Right lobe of liver (tissue), 6 donors: ENCODE measurements around the gene ARSG. TPM values are rescaled to one million over a fixed set of nuclear protein-coding genes. Genes with fewer than 3 reads are reported as not detected.
A peak's percentile ranks its signal among the peaks of the same experiment; 100 is the strongest.

ENCODE experiments used
- ATAC-seq, 4 donors: fragments of 200-7000 bp; cut with Tn5 transposase; one replicate each; pipeline ENCODE4 v1.9.1; 2020; ENCODE audit warnings: mild to moderate bottlenecking in 4 of 4, moderate library complexity in 4 of 4
- DNase-seq, 3 donors: peaks; one replicate each; pipeline ENCODE4 v3.0.0-alpha.2; 2020
- H3K27ac ChIP-seq, 3 donors: fragments of 200-600 bp; one replicate each; pipeline ENCODE4 v1.8.0; 2022
- H3K27me3 ChIP-seq, 2 donors: fragments of 200-600 bp; one replicate each; pipeline ENCODE4 v1.8.0; 2022
- H3K36me3 ChIP-seq, 4 donors: fragments of 200-600 bp; sonication (generic) in 1 of 4; one replicate each; pipeline versions ENCODE4 v1.5.1 to v1.8.0; 2017 to 2022; ENCODE audit warnings: control low read depth in 1 of 4
- H3K4me1 ChIP-seq, 4 donors: fragments of 200-600 bp; sonication (generic) in 1 of 4; one replicate each; pipeline versions ENCODE4 v1.5.1 to v1.8.0; 2017 to 2022; ENCODE audit warnings: control low read depth in 1 of 4
- H3K4me3 ChIP-seq, 3 donors: fragments of 200-600 bp; one replicate each; pipeline ENCODE4 v1.8.0; 2022
- H3K9me3 ChIP-seq, 4 donors: fragments of 200-600 bp; sonication (generic) in 1 of 4; one replicate each; pipeline versions ENCODE4 v1.5.1 to v1.8.0; 2017 to 2022; ENCODE audit warnings: control low read depth in 1 of 4
- CTCF ChIP-seq, 4 donors: fragments of 200-600 bp in 3 of 4; fragments of 450-650 bp in 1 of 4; IDR thresholded peaks; one replicate each; pipeline versions ENCODE4 v1.5.1 to v1.8.0; 2016 to 2022; ENCODE audit warnings: antibody characterized with exemption in 4 of 4, mild to moderate bottlenecking in 2 of 4
- POLR2A ChIP-seq: fragments of 450-650 bp; IDR thresholded peaks from one replicate; pipeline ENCODE4 v1.6.1; 2017; ENCODE audit warnings: antibody characterized with exemption, mild to moderate bottlenecking
- WGBS: methylation state at CpG from one replicate; pipeline ENCODE4 v1.1.6; 2018; ENCODE audit warnings: low coverage, low lambda C conversion rate; ENCODE audit not compliant: insufficient coverage; ENCODE audit errors: missing lambda C conversion rate; 5-methylcytosine and 5-hydroxymethylcytosine counted together
- intact Hi-C, 2 donors: fragments of 100-400 bp; cut with DNase I; formaldehyde crosslinking; loops; one replicate each; pipeline versions ENCODE4 v1.11.2 to v1.14.1; 2022
- total RNA-seq, 6 experiments: library from RNA; depleted of rRNA in 2 of 6; stranded (reverse); fragments of >200 nt in 2 of 6; fragmentation: NEBNext Ultra II Directional in 3 of 6; extraction: Animal tissue kit (Norgen Biotek cat#: 25700) in 3 of 6; gene quantifications; one replicate each; pipeline versions ENCODE4 v1.1.0 to v1.2.4, GENCODE V29; 2016 to 2023
- donor health status: DM: no; HTN: yes; CAD: no.
- donor health status: DM: no; HTN: no; CAD: no.
- donor health status: DM: no; HTN: no; CAD: no.
- donor health status: DM: no; HTN: yes; CAD: no.
- donor health status: DM: no; HTN: yes; CAD: no.

Gene ARSG
- total RNA-seq, 6 experiments from 2014 or later = 1.2 to 3.3 (median 2.5) TPM

- ATAC-seq (no peak), DNase-seq (no peak)
- TF ChIP-seq CTCF (IDR thresholded peaks at IDR 0.05) = no peak
- 66% methylated on average over 14 of the region's 15 CpGs for WGBS
- Histone ChIP-seq H3K9me3 (no peaks in the 10 kb centered on the region), H3K27me3 (no peaks in the 10 kb centered on the region), H3K27ac (peak overlapping the region in 1 of 3 donors; percentile 32), H3K4me3 (no peak overlapping the region), H3K4me1 (peaks cover 7 to 61% (median 33%) of the 10 kb centered on the region in 4 donors), H3K36me3 (no peaks in the 10 kb centered on the region)
- intact Hi-C loops = no loop called here
These were observed 90.0 kb downstream of the ARSG start for GRCh38 chr17:68381076-68381900.

- whole genome bisulfite sequencing = 100% methylated on average over 2 of the region's 3 CpGs
- Histone ChIP-seq H3K4me1 (peaks cover 7 to 58% (median 27%) of the 10 kb centered on the region in 4 donors), H3K4me3 (no peak overlapping the region), H3K27me3 (no peaks in the 10 kb centered on the region), H3K36me3 (no peaks in the 10 kb centered on the region), H3K27ac (peak overlapping the region; percentile 44 to 56 (median 51)), H3K9me3 (no peaks in the 10 kb centered on the region)
- ATAC-seq (no peak), DNase-seq (peak in 1 of 3 donors; percentile 4)
- intact Hi-C loops = no loop called here
- TF ChIP-seq CTCF (IDR thresholded peaks at IDR 0.05) (no peak), POLR2A (no peak)
These were observed 91.3 kb downstream of the ARSG start for GRCh38 chr17:68382582-68383085.

- no peak for ATAC-seq
- no peak overlapping the region for H3K4me3 ChIP-seq
- intact Hi-C loops = no loop called here
- DNase-seq = no peak
- peak overlapping the region; percentile 44 to 56 (median 51) for H3K27ac ChIP-seq
- WGBS = 48% methylated on average over 3 of the region's 4 CpGs
- peaks cover 7 to 53% (median 23%) of the 10 kb centered on the region in 4 donors for H3K4me1 ChIP-seq
- H3K36me3 ChIP-seq = no peaks in the 10 kb centered on the region
- H3K9me3 ChIP-seq = no peaks in the 10 kb centered on the region
- TF ChIP-seq CTCF (IDR thresholded peaks at IDR 0.05) (no peak), POLR2A (no peak)
- no peaks in the 10 kb centered on the region for H3K27me3 ChIP-seq
These were observed 91.8 kb downstream of the ARSG start for GRCh38 chr17:68383120-68383442.

DNA sequence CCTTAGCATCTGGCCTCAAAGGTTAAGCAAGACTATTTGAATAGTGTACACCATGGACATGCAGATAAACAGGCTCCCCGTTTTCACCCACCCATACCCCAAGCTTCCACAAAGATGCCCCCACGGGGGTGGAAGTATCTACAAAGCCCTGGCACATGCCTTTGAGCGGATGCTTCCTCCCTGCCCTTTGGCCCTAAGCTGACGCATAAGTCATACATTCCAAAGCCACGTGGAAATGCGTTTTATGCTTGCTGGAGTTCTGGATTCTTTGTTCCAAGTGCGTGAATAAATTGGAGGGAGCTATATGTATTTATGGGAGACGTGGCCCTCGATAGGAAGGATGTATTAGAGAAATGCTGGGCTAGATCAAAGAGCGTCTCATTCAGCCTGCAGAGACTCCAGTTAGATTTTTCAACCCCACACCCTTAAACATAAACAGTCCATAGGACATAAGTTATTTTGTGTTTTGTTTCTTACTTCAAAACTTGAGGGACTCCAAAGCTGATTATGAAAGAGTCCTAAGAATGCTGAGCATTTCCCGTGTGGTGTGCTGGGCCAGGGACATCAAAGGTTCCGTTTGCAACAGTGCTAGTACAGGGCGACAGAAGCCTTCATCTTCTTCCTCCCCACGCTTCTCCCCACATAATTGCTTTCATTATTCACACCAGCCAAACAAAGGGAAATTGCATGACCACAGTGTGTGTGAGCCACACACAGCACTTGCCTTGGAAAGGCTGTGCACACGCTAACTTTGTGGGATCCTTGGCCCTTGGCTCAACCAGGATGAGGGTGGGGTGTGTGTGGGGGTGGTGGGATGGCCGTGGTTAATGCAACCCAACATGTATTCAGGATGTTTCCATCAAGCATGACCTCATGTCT is 92.4 kb downstream of the ARSG start:
- no peak overlapping the region for H3K4me3 ChIP-seq
- intact Hi-C loops = no loop called here
- ATAC-seq (peak; percentile 15 to 44 (median 28)), DNase-seq (peak; percentile 55 to 65 (median 62))
- peak overlapping the region; percentile 44 to 56 (median 51) for H3K27ac ChIP-seq
- H3K4me1 ChIP-seq = peaks cover 7 to 48% (median 21%) of the 10 kb centered on the region in 4 donors
- TF ChIP-seq CTCF (IDR thresholded peaks at IDR 0.05) (no peak), POLR2A (no peak)
- no peaks in the 10 kb centered on the region for H3K27me3 ChIP-seq
- WGBS = 31% methylated on average over 15 of the region's 16 CpGs
- no peaks in the 10 kb centered on the region for H3K36me3 ChIP-seq
- no peaks in the 10 kb centered on the region for H3K9me3 ChIP-seq
